Stimulated activated naive CD8-positive, alpha-beta T cell treated with anti-CD3 and anti-CD28 coated beads, Interleukin-15, Interleukin-2, amounts not matched to agents 100 ng/mL and 50 ng/mL, for 24 hours (primary cell): ENCODE measurements around the gene ERBB4.

Source experiments
- H3K27ac Mint-ChIP-seq: one replicate; pipeline ENCODE4 v1.8.0; 2021; ENCODE audit warnings: mild to moderate bottlenecking, mixed read lengths
- H3K27me3 Mint-ChIP-seq: one replicate; pipeline ENCODE4 v1.8.0; 2021; ENCODE audit warnings: mixed read lengths
- H3K36me3 Mint-ChIP-seq: one replicate; pipeline ENCODE4 v1.8.0; 2021; ENCODE audit warnings: low read depth, mixed read lengths
- H3K4me1 Mint-ChIP-seq: one replicate; pipeline ENCODE4 v1.8.0; 2021; ENCODE audit warnings: low read depth, mixed read lengths
- H3K4me3 Mint-ChIP-seq: one replicate; pipeline ENCODE4 v1.8.0; 2021; ENCODE audit warnings: mild to moderate bottlenecking, mixed read lengths
- H3K9me3 Mint-ChIP-seq: one replicate; pipeline ENCODE4 v1.8.0; 2021; ENCODE audit warnings: mixed read lengths

The ERBB4 gene

DNA sequence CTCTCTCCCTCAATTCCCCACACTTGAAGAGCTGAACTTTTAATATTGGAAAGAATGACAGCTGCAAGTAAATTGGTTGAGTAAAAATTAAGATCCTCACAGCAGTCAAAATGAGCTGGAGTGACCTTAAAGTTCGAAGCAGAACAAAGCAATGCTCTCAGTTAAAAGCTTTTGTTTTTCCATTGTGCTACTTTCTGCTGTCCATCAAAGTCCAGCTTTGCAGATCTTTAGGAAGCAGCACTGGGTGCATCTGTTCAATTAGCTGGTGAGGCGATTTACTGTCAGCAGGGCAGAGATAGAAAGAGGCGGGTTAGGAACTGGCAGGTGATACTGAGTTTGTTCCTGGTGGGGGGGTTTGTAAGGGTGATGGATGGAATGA is 1147.4 kb downstream of the ERBB4 start:
- H3K36me3 Mint-ChIP-seq, result no peaks in the 10 kb centered on the region
- no peak overlapping the region for H3K4me3 Mint-ChIP-seq
- no peaks in the 10 kb centered on the region for H3K27me3 Mint-ChIP-seq
- peaks cover 4% of the 10 kb centered on the region for H3K9me3 Mint-ChIP-seq
- H3K27ac Mint-ChIP-seq, result no peak overlapping the region
- H3K4me1 Mint-ChIP-seq, result no peaks in the 10 kb centered on the region

DNA sequence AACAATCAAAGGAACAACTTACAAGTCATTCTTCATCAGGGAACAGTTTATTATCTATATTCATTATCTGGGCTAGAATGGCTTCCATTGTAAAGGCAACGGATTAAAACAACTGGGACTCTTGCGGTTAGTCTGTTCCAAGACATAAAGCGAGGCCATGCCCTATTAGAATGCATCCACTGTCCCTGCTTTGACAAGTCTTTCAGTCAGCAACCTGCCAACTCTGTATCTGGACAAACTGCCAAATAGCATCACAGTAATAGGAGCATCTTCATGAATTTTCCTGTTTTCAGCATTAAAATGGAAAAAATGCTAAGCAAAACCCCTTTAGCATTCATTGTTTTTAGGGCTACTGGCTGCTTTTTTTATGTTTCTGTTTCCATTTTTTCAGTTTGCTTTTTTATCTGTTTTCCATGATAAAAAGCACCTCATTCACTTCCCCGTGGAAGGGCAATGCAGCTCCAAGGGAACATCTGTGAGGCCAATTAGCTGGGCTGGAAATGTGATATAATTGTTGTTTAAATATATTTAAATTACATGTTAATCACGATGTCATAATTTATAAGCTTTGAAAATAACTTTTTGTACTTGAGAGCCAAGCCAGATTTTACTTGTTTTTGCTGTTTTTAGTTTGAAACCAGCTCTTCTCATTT is 1147.9 kb downstream of the ERBB4 start:
- no peak overlapping the region for H3K4me3 Mint-ChIP-seq
- H3K9me3 Mint-ChIP-seq, result peaks cover 4% of the 10 kb centered on the region
- H3K36me3 Mint-ChIP-seq, result no peaks in the 10 kb centered on the region
- no peaks in the 10 kb centered on the region for H3K27me3 Mint-ChIP-seq
- H3K27ac Mint-ChIP-seq, result no peak overlapping the region
- H3K4me1 Mint-ChIP-seq, result no peaks in the 10 kb centered on the region

DNA sequence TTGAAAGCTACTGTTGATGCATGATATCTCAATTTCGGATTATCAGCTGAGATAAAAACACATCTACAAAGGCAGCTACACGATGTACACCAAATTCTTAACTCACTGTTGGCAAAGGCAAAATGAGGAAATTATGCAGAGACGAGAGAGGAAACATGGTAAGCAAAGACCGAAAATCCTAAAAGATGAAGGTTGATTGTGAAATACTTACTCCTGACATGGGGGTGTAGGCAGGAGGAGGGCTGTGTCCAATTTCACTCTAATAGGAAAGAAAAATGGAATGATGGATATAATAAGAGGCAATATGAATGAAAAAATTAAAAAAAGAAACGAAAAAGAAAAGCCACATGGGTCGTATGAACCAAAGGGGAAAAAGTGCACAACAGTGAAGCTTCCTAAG is 1150.9 kb downstream of the ERBB4 start:
- Mint-ChIP-seq H3K27ac (no peak overlapping the region), H3K27me3 (no peaks in the 10 kb centered on the region), H3K9me3 (no peaks in the 10 kb centered on the region), H3K36me3 (no peaks in the 10 kb centered on the region), H3K4me3 (no peak overlapping the region), H3K4me1 (no peaks in the 10 kb centered on the region)

DNA sequence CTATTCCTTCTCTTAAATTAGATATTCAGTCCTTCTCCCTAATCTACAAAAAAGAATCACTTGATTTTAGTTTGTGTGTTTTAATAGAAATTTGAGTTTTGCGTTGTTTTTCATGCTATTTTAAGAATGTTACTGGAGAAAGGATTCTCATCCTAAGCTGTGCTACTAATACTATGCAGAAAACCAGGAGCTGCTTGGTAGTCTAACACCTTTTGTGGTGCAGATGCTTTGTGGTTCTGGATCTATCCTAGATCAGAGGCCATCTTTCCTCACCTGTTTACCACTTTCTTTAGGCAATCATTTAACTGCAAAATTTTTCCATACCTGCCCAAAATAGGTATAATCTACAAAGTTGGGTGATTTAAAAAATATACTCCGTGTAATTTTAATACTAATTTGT is 1158.6 kb downstream of the ERBB4 start:
- Mint-ChIP-seq H3K27ac (no peak overlapping the region), H3K27me3 (no peaks in the 10 kb centered on the region), H3K4me1 (no peaks in the 10 kb centered on the region), H3K36me3 (no peaks in the 10 kb centered on the region), H3K4me3 (no peak overlapping the region), H3K9me3 (no peaks in the 10 kb centered on the region)

DNA sequence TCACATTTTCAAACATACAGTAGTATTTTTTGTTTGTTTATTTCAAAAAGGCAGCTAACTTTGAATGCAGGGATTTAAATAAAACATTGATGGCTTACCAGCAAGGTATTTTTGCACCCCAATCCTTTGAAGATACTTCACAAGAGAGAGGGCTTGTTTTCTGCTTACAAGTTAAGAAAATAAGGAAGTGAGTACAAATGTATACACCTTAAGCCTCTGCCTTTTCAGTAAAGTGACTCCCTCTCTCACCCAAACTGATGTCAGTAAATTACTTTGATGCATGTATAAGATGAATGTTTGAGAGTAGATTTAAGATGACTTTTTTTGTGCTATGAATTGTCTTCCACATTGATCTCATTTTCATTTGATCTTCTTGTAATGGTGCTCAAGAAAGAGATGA is 1162.2 kb downstream of the ERBB4 start:
- Mint-ChIP-seq H3K36me3 (no peaks in the 10 kb centered on the region), H3K4me1 (no peaks in the 10 kb centered on the region), H3K9me3 (no peaks in the 10 kb centered on the region), H3K4me3 (no peak overlapping the region), H3K27ac (no peak overlapping the region), H3K27me3 (no peaks in the 10 kb centered on the region)

DNA sequence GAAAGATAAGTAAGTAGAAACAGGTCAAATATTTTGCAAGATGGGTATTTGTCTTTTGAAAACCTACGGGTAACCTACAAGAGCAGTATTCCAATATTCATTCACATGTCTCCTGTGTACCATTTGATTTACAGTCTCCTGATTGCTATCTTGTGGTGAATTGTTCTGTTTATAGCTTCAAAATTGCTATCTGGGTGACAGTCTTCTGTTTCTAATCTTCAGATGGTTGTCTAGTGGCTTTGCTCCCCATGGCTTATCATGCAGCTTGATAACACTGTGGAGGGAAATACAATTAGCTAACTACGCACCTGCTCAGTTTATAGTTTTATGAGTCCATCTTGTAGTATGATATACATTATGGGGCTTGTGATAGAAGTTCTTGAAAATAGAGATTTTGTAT is 1165.4 kb downstream of the ERBB4 start:
- Mint-ChIP-seq H3K27ac (no peak overlapping the region), H3K36me3 (no peaks in the 10 kb centered on the region), H3K4me3 (no peak overlapping the region), H3K4me1 (no peaks in the 10 kb centered on the region), H3K9me3 (no peaks in the 10 kb centered on the region), H3K27me3 (no peaks in the 10 kb centered on the region)

DNA sequence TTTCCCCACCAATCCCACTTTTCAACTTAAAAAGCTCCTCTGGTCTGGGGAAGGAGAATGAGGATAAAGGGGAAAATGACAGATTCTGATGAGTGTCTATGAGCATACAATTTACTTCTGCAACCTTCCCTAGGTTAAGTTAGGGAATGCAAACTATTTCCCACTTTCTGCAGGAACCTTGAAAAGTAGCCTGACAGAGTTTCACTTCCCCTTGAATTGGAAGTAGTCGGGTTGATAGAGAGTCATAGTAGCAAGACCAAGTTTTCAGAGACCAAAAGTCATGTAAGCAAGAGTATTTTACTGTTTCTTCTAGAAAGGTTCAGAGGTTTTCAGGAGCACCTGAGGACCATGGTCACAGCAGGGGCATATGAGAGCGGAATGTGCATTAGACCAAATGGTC is 1167.1 kb downstream of the ERBB4 start:
- H3K36me3 Mint-ChIP-seq, result no peaks in the 10 kb centered on the region
- no peak overlapping the region for H3K4me3 Mint-ChIP-seq
- no peaks in the 10 kb centered on the region for H3K9me3 Mint-ChIP-seq
- H3K27ac Mint-ChIP-seq, result no peak overlapping the region
- H3K4me1 Mint-ChIP-seq, result no peaks in the 10 kb centered on the region
- no peaks in the 10 kb centered on the region for H3K27me3 Mint-ChIP-seq

DNA sequence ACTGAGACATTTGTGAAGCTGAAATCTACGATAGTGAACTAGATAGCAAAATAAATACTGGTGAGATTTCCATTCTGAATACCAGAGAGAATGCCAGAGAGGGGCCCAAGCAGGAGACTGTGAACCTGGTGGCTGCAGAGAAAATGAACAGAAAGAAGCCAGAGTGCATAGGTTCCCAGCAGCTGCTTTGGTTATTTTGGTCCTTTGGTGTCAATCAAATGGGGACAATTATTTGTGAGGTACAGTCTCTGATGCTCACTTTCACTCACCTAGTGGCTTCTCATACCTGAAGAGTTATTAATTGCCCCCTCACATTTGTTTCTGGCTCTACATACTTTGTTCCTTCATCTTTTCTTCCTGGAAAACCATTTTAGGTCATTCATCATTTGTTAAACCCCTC is 1170.1 kb downstream of the ERBB4 start:
- no peaks in the 10 kb centered on the region for H3K9me3 Mint-ChIP-seq
- H3K36me3 Mint-ChIP-seq, result no peaks in the 10 kb centered on the region

DNA sequence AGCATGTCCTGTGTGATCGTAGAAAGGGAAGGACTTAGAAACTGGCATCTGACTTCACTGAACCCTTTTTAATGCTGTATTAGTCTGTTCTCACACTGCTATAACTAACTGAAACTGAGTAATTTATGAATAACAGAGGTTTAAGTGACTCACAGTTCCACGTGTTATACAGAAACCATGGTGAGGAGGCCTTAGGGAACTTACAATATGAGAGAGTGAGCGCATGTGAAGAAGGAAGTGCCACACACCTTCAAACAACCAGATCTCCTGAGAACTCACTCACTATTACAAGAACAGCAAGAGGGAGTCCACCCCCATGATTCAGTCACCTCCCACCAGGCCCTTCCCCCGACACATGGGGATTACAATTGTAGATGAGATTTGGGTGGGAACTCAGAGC is 1170.9 kb downstream of the ERBB4 start:
- Mint-ChIP-seq H3K36me3 (no peaks in the 10 kb centered on the region), H3K27me3 (no peaks in the 10 kb centered on the region), H3K9me3 (no peaks in the 10 kb centered on the region), H3K4me3 (no peak overlapping the region), H3K4me1 (no peaks in the 10 kb centered on the region), H3K27ac (no peak overlapping the region)

More for the DNA sequence above, 1170.1 kb downstream of the ERBB4 start:
- no peak overlapping the region for H3K4me3 Mint-ChIP-seq
- no peaks in the 10 kb centered on the region for H3K4me1 Mint-ChIP-seq
- no peaks in the 10 kb centered on the region for H3K27me3 Mint-ChIP-seq
- no peak overlapping the region for H3K27ac Mint-ChIP-seq

DNA sequence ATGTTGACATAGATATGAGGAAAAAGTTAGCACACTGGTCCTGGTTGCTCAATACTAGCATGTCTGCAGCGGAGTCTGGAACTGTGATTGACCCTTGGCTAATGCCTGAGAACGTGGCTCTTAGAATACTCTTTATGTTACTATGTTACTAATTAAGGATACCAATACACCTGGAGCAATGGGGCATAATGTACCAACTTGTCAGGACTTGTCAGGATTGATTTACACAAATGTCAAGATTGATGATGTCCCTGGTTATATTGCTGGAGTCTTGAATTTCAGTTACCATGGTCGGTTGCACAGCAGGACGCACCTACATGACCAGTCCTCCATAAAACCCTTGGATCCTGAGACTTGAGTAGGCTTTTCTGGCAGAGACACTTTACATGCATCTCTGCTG is 1171.3 kb downstream of the ERBB4 start:
- no peak overlapping the region for H3K27ac Mint-ChIP-seq
- H3K36me3 Mint-ChIP-seq, result no peaks in the 10 kb centered on the region
- H3K4me3 Mint-ChIP-seq, result no peak overlapping the region
- peaks cover 1% of the 10 kb centered on the region for H3K9me3 Mint-ChIP-seq
- no peaks in the 10 kb centered on the region for H3K27me3 Mint-ChIP-seq
- H3K4me1 Mint-ChIP-seq, result no peaks in the 10 kb centered on the region

DNA sequence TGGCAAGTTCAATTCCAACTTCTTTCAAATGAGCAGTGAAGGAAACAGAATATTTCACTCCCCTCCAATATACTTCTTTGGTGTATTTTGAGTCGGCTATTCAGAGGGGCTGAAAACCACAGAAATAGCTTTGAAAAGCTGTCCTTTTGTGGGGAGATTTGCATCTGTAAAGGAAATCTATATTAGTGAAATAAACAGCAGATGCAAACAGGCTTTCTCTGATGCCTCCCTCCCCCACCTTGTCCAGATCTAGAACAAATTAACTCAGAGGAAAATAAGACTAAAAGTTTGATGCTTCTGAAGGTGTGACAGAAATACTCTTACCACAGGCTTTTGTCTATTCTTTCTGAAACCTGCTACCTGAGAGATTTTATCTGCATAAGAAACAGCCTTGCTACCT is 1173.7 kb downstream of the ERBB4 start:
- Mint-ChIP-seq H3K4me3 (no peak overlapping the region), H3K36me3 (no peaks in the 10 kb centered on the region), H3K27me3 (no peaks in the 10 kb centered on the region), H3K4me1 (no peaks in the 10 kb centered on the region), H3K27ac (no peak overlapping the region), H3K9me3 (peaks cover 12% of the 10 kb centered on the region)

DNA sequence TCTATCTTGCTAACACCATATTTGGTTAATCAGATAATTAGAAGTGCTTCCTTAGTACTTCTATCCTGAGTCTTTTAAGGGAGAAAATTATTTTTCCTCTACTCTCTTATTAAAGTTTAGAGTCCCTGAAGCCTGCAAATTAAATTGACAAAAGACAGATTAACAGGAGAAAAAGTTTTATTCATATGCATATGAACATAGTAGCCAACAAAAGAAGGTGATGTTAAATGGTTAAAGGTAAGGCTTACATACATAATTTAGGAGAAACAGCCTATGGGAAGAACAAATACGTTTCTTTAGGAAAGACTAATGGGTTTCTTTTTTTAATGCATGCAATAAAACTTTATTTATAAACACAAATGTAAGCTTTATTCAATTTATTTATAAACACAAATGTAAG is 1177.2 kb downstream of the ERBB4 start:
- H3K9me3 Mint-ChIP-seq, result peaks cover 12% of the 10 kb centered on the region

DNA sequence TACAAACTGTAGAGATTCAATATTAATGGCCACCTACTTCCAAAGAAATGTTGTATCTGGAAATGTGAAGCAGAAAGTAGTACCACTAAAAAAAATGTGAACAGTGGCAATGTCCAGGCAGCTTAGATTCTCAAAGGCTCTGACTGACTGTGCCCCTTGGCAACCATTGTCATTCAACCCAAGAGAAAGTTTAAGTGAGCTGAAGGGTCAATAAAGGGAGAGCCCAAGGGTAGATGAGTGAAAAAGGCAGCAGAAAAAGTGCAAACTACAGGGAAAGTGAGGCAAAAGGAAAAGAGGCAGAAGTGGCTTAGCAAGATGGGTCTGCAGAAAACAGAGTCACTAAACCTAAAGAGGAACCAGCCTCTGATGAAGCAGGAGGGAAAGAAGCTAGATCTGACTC is 1179.3 kb downstream of the ERBB4 start:
- peaks cover 12% of the 10 kb centered on the region for H3K9me3 Mint-ChIP-seq
- no peaks in the 10 kb centered on the region for H3K4me1 Mint-ChIP-seq
- no peaks in the 10 kb centered on the region for H3K27me3 Mint-ChIP-seq
- H3K4me3 Mint-ChIP-seq, result no peak overlapping the region
- H3K27ac Mint-ChIP-seq, result no peak overlapping the region
- no peaks in the 10 kb centered on the region for H3K36me3 Mint-ChIP-seq

More for the DNA sequence above, 1177.2 kb downstream of the ERBB4 start:
- no peak overlapping the region for H3K27ac Mint-ChIP-seq
- no peaks in the 10 kb centered on the region for H3K4me1 Mint-ChIP-seq
- no peaks in the 10 kb centered on the region for H3K27me3 Mint-ChIP-seq
- no peak overlapping the region for H3K4me3 Mint-ChIP-seq
- no peaks in the 10 kb centered on the region for H3K36me3 Mint-ChIP-seq

DNA sequence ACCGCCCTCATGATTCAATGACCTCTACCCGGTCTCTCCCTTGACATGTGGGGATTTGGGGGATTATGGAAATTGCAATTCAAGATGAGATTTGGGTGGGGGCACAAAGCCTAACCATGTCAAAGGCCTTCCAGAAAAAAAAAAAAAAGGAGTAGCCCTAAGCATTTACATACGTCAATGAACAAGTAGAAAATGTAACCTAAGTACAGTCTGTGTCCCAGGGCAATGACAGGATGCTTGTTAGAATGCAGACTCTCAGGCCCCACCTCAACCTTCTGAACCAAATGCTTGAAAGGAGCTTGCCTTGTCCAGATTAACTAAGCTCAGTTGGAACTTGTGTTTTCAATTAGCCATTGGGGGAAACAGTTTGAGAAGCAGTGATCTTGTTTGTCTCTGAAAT is 1180.1 kb downstream of the ERBB4 start:
- H3K27ac Mint-ChIP-seq, result no peak overlapping the region
- H3K27me3 Mint-ChIP-seq, result no peaks in the 10 kb centered on the region
- no peaks in the 10 kb centered on the region for H3K36me3 Mint-ChIP-seq
- peaks cover 12% of the 10 kb centered on the region for H3K9me3 Mint-ChIP-seq
- H3K4me1 Mint-ChIP-seq, result no peaks in the 10 kb centered on the region
- no peak overlapping the region for H3K4me3 Mint-ChIP-seq

DNA sequence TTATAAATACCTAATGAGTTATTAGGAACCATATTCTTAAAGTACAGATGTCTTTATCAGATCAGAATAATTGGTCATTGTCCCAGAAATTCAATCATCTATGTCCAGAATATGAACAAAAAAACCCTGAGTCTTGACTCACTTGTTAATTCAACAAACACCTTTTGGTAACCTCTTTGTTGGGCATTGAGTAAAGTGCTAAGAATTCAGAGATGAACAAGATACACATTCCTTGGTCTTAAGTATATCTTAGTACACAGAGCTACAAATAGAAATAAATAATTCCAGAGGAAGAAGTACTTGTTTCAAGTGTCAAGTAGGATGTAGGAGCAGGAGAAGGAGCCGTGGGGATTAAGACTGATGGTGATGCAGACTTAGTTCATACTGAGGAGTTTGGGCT is 1184.1 kb downstream of the ERBB4 start:
- Mint-ChIP-seq H3K4me3 (no peak overlapping the region), H3K4me1 (no peaks in the 10 kb centered on the region), H3K27me3 (no peaks in the 10 kb centered on the region), H3K9me3 (no peaks in the 10 kb centered on the region), H3K36me3 (no peaks in the 10 kb centered on the region), H3K27ac (no peak overlapping the region)

DNA sequence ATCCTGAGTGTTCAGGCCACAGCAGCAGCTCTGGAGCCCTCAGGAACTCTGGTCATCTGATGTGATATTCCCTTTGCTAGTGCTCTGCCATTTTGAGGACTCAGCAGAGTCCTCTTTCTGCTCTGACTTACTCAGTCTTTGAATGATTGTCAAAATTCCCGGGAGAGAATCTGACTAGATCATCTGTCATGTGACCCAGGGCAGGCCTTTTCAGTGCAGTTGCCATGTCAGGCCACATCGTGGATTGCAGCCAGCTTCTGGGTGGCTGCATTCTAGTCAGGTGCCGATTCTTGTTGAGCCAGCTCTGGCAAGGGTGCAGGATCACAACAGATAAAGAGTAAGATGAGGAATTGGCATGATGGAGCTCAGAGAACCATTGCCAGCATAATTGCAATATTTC is 1186.6 kb downstream of the ERBB4 start:
- Mint-ChIP-seq H3K9me3 (no peaks in the 10 kb centered on the region), H3K4me3 (no peak overlapping the region), H3K4me1 (no peaks in the 10 kb centered on the region), H3K36me3 (no peaks in the 10 kb centered on the region), H3K27ac (no peak overlapping the region), H3K27me3 (no peaks in the 10 kb centered on the region)
